DMS153 treated with DMSO at 0.1 percent for 48 hours (cell line): ENCODE measurements around the gene SPATA17.

Experiments
- DNase-seq: peaks from one replicate; lab custom pipeline; 2025; ENCODE audit not compliant: unreplicated experiment; lab: John Stamatoyannopoulos, UW

Gene SPATA17

DNA sequence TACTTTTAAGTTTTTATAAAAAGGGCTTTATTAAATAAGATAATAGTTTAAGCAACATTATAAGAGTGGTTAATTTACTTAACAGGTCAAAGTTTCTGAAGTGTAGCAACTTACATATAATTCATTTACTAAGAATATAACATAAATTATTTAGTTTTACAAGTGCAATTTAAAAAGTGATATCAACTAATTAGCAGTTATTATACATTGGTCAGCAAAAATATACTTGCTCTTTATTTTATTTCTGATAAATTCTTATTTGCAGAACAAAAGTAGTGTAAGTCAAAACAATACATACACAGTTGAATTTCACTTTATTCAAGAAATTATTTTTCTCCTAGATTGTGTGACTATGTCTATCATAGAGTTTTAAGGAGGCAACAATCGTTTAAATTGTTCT, 215.6 kb downstream of the SPATA17 start:
- no peak for DNase-seq

DNA sequence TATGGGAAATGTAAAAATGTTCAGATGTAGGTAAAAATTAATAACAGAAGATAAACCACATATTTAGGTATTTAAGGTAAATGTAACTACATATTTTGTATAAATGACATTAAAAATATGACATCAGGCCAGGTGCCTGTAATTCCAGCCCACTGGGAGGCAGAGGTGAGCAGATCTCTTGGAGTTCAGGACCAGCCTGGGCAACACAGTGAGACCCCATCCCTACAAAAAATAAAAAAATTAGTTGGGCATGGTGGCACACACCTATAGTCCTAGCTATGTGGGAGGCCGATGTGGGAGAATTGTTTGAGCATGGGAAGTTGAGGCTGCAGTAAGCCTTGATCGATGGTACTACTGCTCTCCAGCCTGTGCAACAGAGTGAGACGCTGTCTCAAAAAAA, 216.5 kb downstream of the SPATA17 start:
- no peak for DNase-seq

DNA sequence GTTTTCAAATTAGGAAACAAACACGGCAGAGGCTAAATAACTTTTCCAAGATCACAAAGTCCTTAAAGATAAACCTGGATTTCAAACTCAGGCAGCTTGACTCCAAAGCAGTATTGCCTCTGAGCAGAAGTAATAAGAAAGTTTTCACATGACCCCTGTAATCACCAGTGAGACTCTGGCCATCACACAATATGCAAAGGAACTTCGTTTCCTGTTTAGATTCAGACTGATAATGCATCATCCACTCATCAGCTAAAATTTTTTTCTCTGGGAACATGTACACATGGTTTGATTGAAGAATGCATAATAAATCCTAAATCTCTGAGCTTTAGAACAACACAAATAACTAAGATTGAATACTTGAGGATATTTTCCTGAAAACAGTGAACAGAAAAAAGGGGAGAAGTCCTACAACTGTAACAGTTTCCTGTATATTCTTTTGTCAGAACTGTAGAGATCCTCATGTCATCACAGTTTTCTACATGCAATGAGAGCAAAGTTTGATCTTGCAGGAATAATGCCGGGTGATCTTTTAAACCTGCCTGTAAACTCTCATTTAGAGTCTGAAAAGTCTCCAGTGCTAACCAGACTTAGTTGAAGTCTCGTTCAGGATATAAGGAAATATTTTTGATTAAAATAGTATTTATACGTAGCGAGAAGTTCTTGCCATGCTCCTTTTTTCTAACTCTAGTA, 225.3 kb downstream of the SPATA17 start:
- DNase-seq = no peak

DNA sequence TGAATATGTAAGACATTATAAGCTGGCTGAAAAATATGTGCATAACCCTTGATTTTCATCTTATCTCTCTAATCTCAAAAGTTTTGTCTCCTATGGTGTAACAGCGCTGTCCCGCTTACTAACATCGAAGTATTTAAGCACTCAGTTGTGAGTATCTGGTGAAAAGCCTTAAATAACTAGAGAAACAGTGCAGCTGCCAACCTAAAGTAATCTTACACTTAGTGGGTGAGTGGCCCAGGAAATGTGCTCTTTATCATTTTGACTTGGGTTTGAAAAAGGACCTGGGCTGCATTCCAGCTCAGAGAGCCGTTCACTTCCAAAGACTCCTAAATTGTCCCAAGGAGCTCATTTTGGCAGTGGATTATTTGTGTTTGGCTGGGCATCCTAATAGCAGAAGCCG, 225.9 kb downstream of the SPATA17 start:
- DNase-seq = no peak

DNA sequence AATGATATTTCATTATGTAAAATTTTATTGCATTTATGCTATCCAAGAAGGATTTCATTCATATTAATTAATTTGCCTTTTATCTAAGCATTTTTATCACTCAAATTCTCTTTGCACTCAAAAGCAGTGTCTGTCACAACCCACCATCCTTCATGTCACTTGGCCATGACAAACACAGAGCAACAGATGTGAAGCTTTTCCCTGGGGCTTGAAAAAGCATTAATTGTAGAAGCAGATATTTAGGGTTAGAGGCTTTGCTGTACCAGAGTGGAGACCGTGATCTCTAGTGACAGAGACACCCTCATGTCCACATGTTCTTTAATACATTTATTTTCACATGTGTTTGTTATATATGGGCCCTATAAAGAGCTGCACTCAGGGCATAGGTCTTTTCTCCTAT, 230.5 kb downstream of the SPATA17 start:
- no peak for DNase-seq

DNA sequence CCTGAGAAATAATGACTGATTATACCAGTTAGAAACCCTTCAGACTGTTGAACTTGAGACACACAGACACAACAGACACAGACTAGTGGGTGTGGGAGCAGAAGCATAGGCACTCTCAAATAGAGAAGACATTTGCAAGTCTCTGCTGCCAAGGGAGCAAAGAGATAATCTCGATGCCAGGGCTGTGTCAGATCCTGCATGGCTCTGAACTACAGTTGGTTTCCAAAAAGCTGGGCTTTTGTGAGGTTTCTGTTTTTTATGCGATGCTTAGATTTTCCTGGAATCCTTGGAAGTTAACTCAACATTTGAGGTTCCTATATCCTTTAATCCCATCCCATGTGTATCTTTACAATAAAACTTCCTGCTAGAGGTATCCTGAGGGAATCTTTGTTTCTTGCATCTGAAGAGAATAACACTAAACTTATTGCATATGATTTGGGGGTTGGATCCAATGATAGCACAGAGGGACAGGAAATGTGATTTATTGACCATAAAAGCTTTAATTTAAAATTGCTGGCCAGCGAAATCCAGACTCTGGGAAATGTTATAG, 236.4 kb downstream of the SPATA17 start:
- no peak for DNase-seq

DNA sequence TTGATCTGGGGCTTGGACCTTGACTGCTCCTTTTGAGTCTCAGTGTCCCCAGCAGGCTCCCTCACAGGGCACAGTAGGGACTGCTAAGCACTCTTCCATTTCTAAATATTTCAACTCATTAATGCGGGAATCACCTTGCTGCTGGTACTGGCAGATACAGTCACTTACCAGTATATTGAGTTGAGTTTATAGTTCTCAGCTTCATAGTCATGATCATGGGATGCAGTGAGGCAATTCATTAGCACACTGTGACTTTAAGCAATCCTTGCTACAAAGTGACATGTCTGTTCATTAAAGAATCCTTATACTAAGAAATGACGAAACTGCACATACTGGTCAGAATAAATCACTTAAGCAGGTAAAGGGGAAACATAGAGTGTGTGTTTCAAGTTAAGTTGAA, 240.8 kb downstream of the SPATA17 start:
- no peak for DNase-seq

DNA sequence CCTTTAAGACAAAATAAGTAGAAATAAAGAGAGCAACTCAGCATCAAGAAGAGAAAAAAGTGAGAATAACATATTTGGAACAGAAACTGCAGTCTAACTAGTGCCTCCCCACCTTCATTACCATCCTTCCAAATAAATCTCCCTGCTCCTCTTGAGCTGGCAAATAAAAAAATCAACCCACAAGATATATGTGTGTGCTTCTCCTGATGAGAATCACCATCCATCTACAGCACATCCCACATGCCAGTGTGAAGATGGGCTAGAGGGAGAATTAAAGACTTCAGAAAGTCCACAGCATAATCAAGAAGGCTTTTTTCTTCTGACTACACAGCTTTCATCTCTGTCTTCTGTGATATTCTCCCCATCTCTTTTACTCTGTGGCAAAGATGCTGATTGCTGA, 244.1 kb downstream of the SPATA17 start:
- no peak for DNase-seq

DNA sequence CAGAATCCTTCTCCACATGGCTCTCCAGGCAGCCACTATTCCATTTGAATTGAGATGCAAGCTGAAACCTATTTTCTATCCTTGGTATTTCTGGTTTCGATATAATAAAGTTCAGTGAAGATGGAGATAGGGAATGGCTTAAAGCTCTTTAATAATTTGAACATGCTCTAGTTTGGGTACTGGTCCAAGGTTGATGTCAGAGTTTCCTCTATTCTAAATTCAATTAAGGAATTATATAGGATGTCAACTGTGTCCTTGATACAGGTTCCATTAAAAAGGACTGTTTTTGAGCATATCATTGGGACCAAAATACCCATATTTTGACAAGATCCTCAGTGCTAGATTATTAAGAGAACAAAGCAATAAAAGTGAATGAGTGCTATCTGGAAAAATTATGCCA, 245.3 kb downstream of the SPATA17 start:
- DNase-seq = no peak

DNA sequence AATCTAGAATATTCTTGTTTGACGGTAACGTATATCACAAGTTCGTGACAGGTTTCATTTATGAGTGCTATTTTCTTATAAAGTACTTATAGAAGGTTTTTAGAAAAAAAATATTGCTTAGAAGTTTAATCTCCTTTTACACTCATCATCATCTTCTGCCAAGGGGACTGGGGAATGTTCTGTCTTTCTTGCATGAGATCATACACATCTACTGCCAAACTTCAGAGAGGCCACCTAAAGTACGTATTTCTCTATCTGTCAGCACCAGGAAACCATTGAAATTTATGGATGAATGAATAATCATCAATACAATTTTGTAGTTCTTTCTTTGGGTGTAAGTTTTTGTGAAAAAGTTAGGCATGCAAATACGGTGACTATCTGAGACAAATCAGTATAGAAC, 245.8 kb downstream of the SPATA17 start:
- DNase-seq = no peak

DNA sequence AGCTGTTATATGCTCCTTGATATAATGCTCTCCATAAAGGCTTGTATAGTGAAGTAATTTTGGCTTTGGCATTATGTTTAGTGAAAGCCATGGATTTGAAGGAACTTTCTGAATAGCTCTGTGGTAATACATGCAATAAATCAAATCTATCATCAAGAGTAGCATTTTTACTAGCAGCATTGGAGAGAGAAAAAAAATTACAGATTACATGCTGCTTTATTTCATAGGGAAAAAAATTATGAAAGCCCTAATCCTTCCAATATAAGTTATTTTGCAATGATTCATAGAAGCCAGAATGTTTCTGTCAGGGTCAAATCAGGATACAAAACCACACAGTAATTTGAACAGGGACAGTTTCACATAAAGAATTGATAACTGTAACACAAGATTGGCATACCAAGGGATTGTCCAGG, 250.0 kb downstream of the SPATA17 start:
- DNase-seq = no peak

DNA sequence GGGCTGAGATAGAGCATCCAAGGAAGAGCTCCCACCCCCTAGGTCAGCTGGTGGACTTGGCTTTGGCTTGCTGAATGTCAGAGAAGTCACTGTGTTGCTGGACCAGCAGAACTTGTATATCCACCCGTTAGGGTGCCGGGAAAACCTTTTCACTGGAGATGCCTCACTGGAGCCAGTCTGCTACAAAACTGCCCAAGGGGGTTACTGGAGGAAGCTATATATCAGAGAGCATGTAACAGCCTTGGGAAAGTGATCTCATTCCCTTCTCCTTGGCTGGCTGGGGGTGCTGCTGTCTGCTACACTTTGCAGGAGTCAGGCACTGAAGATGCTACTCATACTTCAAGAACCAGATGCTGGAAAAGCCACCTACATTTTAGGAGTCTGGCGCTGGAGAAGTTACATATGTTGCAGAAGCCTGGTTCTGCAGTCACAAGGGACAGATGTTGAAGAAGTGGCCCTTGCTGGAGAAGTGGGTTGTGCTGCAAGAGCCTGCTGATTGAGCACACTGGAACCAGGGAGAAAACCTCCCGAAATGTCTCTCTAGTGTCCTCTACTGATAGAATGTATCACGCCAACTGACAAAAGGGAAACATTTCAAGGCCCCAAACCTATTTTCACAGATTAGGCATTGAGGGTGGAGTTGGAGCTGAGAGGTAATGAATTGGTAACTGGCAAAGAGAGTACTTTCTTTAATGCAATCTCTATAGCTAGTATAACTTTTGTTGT, 250.6 kb downstream of the SPATA17 start:
- no peak for DNase-seq

DNA sequence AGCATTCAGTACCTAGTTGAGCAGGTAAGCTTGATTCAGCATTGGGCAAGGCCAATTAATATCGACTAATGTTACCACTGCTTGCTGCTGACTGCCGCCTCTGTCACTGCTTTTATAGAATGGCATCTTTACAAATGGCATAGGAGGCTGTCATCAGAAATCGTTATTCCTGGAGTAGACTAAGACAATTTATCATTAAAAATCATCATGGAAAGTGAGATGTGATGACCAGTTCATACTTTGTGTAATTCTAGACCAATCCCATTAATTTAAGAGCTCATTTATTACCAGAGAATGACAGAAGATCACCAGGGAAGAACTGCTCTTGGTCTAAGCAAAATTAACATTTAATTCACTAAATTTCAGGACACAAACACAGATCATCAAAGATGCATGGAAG, 254.0 kb downstream of the SPATA17 start:
- no peak for DNase-seq

DNA sequence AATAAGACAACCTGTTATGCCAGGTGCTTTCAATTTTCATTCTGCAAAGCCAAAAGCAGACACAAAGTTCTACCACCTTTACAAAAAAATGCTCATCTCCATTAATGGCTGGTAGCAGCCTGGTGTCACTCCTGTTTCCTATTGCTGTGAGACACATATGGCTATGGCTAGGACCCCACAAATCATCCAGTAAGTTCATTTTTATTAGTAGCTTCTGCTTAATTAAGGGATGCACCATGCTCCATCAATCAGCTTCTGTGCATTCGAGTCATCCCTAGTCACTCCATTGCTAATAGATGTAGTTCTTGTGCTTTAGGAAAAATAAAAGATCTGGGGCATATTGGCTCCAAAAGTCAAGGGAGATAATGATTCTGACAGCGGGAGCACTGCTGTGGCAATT, 257.2 kb downstream of the SPATA17 start:
- DNase-seq = no peak

DNA sequence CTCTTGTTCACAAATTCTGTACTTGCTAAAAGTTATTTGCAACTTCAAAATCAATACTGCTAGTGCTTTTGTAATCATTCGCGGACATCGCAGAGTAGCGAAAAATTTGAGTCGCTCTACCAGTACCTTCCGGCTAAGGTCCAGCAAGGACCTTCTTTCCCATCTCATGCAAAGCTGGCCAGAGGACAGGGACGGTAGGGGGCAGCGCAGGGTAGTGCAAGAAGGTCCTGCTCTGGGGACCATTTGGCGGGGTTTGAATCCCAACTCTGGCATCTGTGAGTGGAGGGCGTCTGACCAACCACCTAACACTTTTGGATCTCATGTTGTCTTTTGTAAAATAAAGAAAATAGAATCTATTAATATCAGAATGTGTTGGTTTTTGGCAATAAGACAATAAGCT, 258.3 kb downstream of the SPATA17 start:
- DNase-seq = no peak

DNA sequence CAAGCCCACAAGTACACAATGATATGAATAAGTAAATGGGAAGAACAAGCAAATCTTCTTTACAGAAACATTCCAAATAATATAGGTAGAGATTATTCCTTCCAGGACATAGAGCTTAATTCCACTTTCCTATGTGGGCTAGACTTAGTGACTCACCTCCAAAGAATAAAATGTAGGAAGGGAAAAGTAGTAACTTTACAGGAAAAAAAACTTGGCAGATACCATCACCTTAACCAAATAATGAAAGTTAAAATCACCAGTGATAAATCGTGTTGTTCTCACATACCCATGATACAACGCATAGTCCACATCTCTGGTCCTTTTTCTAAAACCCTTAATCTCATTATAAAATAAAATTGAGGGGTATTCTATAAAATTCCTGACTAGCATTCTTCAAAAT, 260.8 kb downstream of the SPATA17 start:
- DNase-seq = no peak

DNA sequence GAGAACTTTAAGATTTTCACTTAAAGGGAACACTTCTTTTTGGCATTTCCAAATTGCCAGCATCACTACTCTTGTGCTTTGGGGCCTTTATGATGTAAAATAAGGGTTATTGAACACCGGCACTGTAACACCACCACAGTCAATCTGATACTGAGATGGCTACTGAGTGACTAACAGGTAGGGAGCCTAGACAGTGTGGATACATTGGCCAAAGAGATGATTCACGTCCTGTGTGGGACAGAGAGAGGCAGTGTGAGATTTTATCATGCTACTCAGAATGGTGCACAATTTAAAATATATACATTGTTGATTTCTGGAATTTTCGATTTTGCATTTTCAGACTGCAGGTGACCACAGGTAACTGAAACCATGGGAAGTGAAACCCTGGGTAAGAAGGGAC, 261.6 kb downstream of the SPATA17 start:
- DNase-seq = no peak

DNA sequence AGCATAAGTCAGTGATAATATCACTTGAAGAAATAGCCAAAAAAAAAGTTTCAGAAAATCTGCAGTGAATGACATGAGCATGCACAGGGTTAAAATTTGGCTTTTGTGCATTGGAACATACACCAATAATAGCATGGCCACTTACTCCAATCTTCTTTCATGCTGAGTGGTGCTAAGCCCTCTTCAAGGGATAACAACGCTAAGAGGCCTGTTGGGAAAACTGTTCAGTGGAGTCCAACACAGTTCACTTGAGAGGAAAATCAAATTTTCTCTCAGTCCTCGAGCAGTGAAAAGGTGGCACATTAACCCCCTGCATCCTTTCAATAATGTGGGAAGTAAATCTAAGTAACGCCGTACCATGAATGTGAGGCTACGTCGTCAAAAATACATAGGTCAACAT, 264.7 kb downstream of the SPATA17 start:
- DNase-seq = no peak

DNA sequence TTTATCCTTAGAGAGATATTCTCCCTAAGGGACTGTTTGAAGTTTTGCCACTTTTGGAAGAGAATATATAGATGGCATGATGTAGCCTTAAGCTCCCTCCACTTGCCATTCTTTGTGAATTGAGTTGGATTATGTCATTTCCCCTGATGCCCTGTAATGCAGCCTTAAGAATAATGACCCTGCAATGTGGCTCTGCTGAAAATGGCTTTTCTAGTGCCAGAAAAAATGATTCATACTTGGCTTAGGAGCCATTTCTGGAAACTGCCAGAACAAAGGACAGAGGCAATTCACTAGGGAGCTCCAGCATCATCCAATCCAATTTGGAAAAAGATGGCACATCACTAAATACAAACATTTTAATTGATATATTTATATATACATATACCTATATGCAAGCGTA, 265.3 kb downstream of the SPATA17 start:
- no peak for DNase-seq

DNA sequence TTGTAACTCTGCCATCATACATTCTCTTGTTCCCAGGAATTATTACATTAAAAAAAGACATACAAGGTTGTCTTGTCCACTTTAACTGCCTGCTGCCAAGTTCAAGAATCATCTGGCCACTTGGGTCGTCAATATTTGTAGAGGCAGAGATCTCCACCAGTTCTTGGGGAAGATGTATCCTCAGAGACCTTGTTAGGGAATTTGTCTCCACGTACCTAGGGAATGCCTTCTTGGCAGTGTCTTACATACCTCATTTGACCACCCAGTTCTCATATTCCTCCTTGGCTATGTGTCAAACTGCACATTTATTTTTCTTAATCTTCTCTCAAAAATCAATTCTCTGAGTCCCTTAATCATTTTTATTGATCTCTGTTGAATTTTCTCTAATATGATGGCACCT, 266.0 kb downstream of the SPATA17 start:
- DNase-seq = no peak

DNA sequence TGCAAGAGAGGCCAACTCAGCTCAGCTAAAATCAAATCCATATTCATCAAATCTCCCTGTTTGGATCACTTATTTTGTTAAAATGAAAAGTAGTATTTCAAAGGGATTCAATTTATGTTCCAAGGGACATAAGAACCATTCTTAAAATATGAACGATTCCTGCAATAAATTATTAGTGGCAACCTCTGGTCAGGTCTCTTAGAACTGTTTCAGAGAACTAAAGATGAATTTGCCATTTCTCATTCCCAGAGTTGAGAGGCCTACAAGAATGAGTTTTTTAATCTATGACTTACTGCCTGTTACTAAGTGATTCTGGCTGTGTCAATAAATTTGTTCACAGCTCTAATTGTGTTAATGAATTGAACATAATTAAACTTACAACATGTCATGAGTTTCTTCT, 268.5 kb downstream of the SPATA17 start:
- DNase-seq = no peak

DNA sequence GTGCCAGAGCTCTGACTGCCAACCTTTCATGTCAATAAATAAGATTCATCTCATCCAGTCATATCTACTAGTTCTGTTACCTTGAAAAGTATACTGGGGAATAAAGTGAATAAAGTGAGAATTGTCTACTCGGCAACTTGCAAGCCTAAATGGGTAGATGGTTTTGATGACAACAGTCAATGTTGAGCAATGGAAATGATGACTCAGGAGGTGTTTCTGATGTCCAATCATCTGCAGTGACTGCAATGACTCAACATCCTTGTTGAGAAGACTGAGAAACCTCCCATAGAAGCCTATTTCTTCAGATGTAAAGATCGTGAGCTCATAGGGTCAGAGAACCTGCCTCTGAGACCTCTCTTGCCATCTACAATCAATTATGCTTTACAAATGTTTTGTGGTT, 276.4 kb downstream of the SPATA17 start:
- no peak for DNase-seq

DNA sequence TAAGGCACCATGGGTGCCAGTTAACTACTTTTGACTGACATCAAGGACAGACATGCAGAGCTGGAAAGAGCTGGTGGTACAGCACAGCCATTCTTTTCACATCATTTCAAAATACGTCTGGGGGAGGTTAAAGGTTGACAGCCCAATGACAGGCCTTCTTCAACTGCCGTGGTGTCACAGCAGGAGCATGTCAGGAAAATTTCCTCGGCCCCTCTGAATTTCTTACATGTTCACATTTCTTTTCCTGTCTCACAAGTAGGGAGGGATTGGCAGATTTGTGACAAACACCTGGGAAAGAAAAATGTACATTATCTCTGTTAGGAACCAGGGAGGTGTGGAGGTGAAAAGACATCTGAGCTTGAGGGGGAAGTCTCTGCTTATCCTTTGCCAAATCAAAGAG, 279.1 kb downstream of the SPATA17 start:
- DNase-seq = no peak
